HG02943 (cell line): ENCODE measurements around the gene MLLT3.
"Not testable (repeated sequence)": the region's sequence is repeated elsewhere in the genome, so short reads cannot be mapped to it uniquely, and the experiment has no call there.

Experiments
- ATAC-seq: cut with Tn5 transposase; IDR thresholded peaks from one replicate; pipeline ENCODE4 v1.9.1; 2021; ENCODE audit warnings: mild to moderate bottlenecking, low read depth, moderate library complexity; ENCODE audit not compliant: unreplicated experiment

MLLT3 gene

GRCh38 chr9:20599195-20599594, 23.1 kb downstream of the MLLT3 start:
- no peak for ATAC-seq

GRCh38 chr9:20598367-20598766, 23.9 kb downstream of the MLLT3 start:
- ATAC-seq, result no peak

GRCh38 chr9:20597862-20598261, 24.4 kb downstream of the MLLT3 start:
- no peak for ATAC-seq

DNA sequence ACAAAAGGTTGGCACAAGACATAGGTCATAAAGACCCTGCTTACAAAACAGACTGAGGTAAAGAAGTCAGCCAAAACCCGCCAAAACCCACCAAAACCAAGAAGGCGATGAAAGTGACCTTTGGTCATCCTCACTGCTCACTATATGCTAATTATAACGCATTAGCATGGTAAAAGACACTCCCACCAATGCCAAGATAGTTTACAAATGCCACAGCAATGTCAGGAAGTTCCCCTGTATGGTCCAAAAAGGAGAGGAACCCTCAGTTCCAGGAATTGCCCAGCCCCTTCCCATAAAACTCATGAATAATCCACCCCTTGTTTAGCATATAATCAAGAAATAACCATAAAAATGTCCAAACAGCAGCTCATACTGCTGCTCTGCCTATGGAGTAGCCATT, 27.7 kb downstream of the MLLT3 start:
- no peak for ATAC-seq

- ATAC-seq, result no peak
Measured at GRCh38 chr9:20593537-20593936, 28.8 kb downstream of the MLLT3 start.

DNA sequence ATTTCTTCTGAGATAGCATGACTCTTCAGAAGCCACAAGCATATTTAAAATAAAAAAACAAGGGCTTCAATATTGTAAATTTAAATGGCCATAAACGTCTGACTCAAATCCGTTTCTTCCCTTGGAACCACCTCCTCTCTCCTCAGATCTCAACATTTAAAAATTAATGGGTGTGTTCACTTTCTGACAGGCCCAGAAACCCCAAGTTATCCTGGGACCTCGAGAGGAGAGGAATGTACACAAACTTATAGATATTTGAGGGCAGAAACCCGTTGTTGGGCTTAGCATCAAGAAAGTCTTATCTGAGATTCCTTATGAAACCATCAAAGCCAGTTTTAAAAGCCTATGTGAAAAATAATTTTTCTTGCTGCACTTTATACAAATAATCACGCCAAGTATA, 29.2 kb downstream of the MLLT3 start:
- ATAC-seq, result no peak

DNA sequence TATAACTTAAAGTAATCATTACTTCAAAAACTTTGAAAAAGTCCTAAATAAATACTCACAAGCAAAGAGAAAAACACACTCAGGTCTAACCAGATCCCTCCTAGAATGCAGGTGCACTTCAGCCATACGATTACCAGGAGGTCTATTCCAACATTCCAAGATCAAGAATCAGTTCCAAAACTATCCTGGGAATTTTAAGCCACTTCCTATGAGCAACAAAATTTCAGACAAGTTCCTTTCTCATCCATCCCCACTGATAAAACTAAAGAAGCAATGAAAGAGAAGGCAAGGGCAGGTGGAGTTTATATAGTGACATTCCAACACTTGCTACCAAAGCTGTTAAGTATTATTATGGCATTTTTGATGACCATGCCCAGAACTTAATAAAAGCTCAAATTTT, 29.6 kb downstream of the MLLT3 start:
- ATAC-seq, result no peak

DNA sequence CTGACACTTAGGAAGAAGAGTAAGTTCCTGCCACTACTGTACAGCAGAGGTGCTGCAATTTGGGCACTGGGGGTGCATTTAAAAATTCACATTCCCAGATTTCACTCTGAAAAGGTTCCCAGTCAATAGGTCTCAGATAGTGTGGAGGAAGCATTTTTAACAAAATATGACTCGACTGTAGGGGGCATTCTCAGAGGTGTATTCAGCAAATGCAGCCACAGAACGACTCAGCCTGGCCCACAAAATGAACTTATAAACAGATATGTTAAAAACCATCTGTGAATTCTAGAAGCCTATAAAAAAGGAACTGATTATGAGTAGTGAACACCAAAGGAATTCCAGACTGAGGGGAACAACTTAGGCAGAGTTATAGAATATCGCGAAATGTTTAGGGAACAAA, 31.1 kb downstream of the MLLT3 start:
- ATAC-seq, result no peak

- ATAC-seq, result no peak
Measured at GRCh38 chr9:20584968-20585643, 37.2 kb downstream of the MLLT3 start.

- not testable (repeated sequence) for ATAC-seq
Measured at GRCh38 chr9:20583088-20583487, 39.2 kb downstream of the MLLT3 start.

DNA sequence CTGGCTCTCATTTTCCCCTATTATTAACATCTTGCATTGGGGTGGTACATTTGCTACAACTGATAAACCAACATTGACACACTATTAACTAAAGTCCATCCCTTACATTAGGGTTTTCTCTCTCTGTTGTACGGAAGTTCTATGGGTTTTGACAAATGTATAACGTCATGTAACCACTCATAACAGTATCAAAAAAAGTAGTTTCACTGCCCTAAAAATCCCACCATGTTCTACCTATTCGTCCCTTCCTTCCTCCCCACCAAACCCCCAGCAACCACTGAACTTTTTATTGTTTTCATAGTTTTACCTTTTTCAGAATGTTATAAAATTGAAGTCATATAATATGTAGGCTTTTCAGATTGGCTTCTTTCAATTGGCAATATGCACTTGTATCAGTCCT, 40.1 kb downstream of the MLLT3 start:
- no peak for ATAC-seq

DNA sequence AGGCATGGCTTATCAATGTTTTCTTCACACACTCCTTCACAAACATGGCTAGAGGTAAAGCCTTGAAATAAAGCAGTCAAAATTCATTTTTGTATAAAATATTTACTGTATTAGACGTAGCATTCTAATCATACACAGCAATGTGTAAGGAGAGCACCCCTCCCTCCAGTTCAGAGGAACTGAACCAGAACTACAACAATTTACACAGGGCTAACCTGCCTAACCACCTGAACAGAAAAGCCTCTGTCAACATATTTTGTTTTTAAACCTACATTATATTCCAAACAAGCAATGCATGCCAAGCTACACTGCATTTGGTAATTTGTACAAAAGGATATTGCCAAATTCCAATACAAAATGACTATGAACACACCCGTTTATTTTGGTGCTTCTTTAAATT, 41.6 kb downstream of the MLLT3 start:
- ATAC-seq, result no peak

DNA sequence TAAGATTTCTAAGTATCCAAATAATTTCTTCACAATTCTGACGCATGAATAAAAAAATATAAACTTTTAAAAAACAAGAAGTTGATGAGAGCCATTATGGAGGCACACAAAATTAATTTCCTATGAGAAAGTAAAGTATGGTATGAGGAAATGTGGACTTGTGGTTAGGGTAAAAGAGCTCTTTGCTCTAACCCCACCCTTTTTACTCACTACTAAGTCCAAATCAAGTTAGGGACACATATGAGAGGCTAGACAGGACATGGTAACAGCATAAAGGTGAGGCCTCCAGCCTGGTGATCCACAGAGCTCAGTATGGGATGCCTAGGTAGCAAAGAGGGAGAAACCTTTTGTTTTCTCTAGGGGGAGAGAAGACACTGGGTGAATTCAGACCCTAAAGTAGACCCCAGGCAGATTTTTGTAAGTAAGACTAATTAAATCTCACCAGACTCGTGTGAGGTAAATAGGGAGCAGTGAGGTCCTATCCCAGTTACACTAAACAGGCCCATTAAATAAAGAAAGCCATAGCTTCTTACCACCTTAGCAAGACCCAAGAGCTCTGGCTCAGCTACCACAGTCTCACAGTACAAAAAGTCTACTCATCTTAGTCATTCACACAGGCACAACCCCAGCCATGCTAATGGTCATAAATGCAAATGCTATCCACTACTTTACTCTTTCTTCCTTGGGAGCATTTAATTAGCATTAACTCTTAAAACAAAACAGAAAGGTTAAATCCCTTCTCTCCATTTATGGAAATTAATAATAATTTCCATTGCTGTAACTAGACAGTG, 42.6 kb downstream of the MLLT3 start:
- no peak for ATAC-seq

DNA sequence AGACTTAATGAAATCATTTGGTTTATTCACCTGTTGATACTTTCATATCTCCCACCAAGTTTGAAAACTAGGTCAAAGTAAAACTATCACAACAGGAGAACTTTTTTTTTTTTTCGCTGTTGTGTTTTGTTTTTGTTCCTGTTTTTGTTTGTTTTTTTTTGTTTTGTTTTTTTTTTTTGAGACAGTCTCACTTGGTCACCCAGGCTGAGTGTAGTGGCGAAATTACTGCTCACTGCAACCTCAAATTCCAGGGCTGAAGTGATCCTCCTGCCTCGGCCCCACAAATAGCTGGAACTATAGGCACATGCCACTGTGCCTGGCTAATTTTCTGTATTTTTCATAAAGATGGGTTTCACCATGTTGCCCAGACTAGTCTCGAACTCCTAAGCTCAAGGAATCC, 49.3 kb downstream of the MLLT3 start:
- no peak for ATAC-seq

GRCh38 chr9:20570756-20571155, 51.5 kb downstream of the MLLT3 start:
- ATAC-seq, result no peak

GRCh38 chr9:20570087-20570486, 52.2 kb downstream of the MLLT3 start:
- ATAC-seq, result no peak

DNA sequence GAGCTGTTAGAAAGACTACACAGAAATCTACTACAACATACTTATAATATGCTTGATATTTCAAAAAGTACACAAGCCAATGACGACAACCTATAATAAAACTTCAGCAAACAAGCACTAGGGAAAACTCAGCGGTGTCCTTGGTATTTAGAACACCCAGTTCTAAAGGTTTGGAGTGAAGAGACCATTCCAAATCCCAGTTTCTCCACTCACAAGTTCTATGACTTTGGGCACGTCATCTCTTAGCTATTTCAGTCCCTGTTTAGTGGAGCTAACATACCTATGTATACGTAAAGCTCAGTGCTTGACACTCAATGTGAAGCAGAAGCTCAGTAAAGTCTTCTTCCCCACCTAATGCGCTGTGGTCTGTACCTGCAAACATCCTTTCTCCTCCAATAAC, 52.8 kb downstream of the MLLT3 start:
- ATAC-seq, result no peak

- ATAC-seq, result no peak
Measured at GRCh38 chr9:20568400-20568799, 53.9 kb downstream of the MLLT3 start.

- ATAC-seq, result no peak
Measured at GRCh38 chr9:20566401-20566800, 55.9 kb downstream of the MLLT3 start.

GRCh38 chr9:20564650-20565049, 57.6 kb downstream of the MLLT3 start:
- ATAC-seq, result no peak

DNA sequence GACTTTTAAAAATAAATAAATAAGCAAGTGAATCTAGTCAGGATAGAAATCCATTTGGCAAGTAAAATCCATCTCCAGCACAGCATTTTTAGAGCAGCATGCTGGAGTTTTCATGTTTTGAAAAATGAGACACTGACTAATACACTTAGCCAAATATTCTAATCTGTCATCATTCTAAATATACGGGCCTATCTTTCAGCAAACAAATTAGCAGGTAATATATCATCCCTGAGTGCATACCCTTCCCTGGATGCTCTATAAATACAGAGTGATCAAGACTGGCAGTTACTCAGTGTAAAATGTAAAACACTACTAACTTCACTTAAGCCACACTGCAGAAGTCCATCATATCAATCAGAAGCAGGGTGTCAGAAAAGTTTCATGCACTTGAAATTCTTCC, 58.4 kb downstream of the MLLT3 start:
- ATAC-seq, result no peak

DNA sequence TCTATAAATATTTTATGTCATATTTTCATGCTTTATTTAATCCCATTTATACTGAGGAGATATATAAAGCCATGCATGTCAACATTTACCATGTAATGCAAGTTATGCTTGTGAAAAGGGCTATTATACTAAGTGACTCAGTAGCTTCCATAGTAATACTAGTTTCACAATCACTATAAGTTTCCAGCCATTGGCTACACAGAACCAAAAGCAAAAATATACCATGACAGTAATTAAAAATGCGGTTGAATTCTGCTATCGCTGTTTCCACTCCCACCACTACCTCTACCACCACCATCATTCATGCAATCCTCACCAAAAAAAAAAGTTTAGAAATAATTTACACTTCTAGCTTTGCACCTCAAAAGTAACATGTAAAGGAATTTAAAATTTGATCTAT, 60.2 kb downstream of the MLLT3 start:
- no peak for ATAC-seq
